Measurements from ENCODE around the gene MLX. TPM values are rescaled to one million over a fixed set of nuclear protein-coding genes. Genes with fewer than 3 reads are reported as not detected.

The MLX gene
- total RNA-seq, 1 donor from 2014 or later = 79.7 TPM

GRCh38 chr17:42578282-42578869, 11.5 kb downstream of the MLX start:
- peaks cover 30% of the 10 kb centered on the region for H3K4me1 ChIP-seq
- peaks cover 55% of the 10 kb centered on the region for H3K36me3 ChIP-seq
- TF ChIP-seq CTCF (IDR thresholded peaks at IDR 0.05; ENCODE audit: borderline replicate concordance) = peak; percentile 76
- H3K27ac ChIP-seq (replicated peaks) = peak overlapping the region; percentile 95
- H3K4me3 ChIP-seq = peak overlapping the region; percentile 76
- H3K27me3 ChIP-seq (ENCODE audit: low read depth) = no peaks in the 10 kb centered on the region
- intact Hi-C loops (cut with micrococcal nuclease) = no loop called here
- no peaks in the 10 kb centered on the region for H3K9me3 ChIP-seq (replicated peaks)
- peak; percentile 69 for DNase-seq

- Histone ChIP-seq H3K27me3 (ENCODE audit: low read depth) (no peaks in the 10 kb centered on the region), H3K27ac (replicated peaks) (no peak overlapping the region), H3K4me1 (peaks cover 37% of the 10 kb centered on the region), H3K4me3 (no peak overlapping the region), H3K36me3 (peaks cover 57% of the 10 kb centered on the region), H3K9me3 (replicated peaks) (no peaks in the 10 kb centered on the region)
- DNase-seq = no peak
- intact Hi-C loops (cut with micrococcal nuclease) = no loop called here
- no peak for TF ChIP-seq CTCF (IDR thresholded peaks at IDR 0.05; ENCODE audit: borderline replicate concordance)
Measured at GRCh38 chr17:42579794-42580551, 13.1 kb downstream of the MLX start.

GRCh38 chr17:42581744-42582270, 14.9 kb downstream of the MLX start:
- Histone ChIP-seq H3K4me1 (peaks cover 47% of the 10 kb centered on the region), H3K27me3 (ENCODE audit: low read depth) (no peaks in the 10 kb centered on the region), H3K9me3 (replicated peaks) (no peaks in the 10 kb centered on the region), H3K36me3 (peaks cover 71% of the 10 kb centered on the region), H3K4me3 (no peak overlapping the region), H3K27ac (replicated peaks) (no peak overlapping the region)
- no peak for TF ChIP-seq CTCF (IDR thresholded peaks at IDR 0.05; ENCODE audit: borderline replicate concordance)
- intact Hi-C loops (cut with micrococcal nuclease) = no loop called here
- DNase-seq = no peak

- H3K9me3 ChIP-seq (replicated peaks) = no peaks in the 10 kb centered on the region
- intact Hi-C loops (cut with micrococcal nuclease) = no loop called here
- H3K4me1 ChIP-seq = peaks cover 39% of the 10 kb centered on the region
- no peaks in the 10 kb centered on the region for H3K27me3 ChIP-seq (ENCODE audit: low read depth)
- no peak for TF ChIP-seq CTCF (IDR thresholded peaks at IDR 0.05; ENCODE audit: borderline replicate concordance)
- DNase-seq = no peak
- H3K36me3 ChIP-seq = peaks cover 96% of the 10 kb centered on the region
- H3K4me3 ChIP-seq = no peak overlapping the region
- peak overlapping the region; percentile 42 for H3K27ac ChIP-seq (replicated peaks)
Measured at GRCh38 chr17:42584880-42585279, 18.0 kb downstream of the MLX start.

- no peak overlapping the region for H3K4me3 ChIP-seq
- TF ChIP-seq CTCF (IDR thresholded peaks at IDR 0.05; ENCODE audit: borderline replicate concordance) = no peak
- H3K27me3 ChIP-seq (ENCODE audit: low read depth) = no peaks in the 10 kb centered on the region
- intact Hi-C loops (cut with micrococcal nuclease) = no loop called here
- peaks cover 96% of the 10 kb centered on the region for H3K36me3 ChIP-seq
- peaks cover 39% of the 10 kb centered on the region for H3K4me1 ChIP-seq
- DNase-seq = no peak
- H3K27ac ChIP-seq (replicated peaks) = peak overlapping the region; percentile 42
- no peaks in the 10 kb centered on the region for H3K9me3 ChIP-seq (replicated peaks)
Measured at GRCh38 chr17:42585353-42585752, 18.5 kb downstream of the MLX start.
